Panc1 (cell line): ENCODE results near the gene VPS35L.

ENCODE experiments used
- POLR2AphosphoS5 ChIP-seq: IDR thresholded peaks from 2 replicates; pipeline ENCODE4 v1.6.1; 2012; ENCODE audit warnings: mild to moderate bottlenecking, low read depth, low read length, moderate library complexity
- TCF7L2 ChIP-seq: IDR thresholded peaks from 2 replicates; pipeline ENCODE4 v1.6.1; 2011; ENCODE audit warnings: mild to moderate bottlenecking, low read depth, low read length, inconsistent platforms
- TF ChIP-seq, protein P1 (sequence below): fragments of 450-650 bp; IDR thresholded peaks from 2 replicates; pipeline ENCODE4 v1.5.1; 2017; ENCODE audit warnings: mild to moderate bottlenecking

DNA sequence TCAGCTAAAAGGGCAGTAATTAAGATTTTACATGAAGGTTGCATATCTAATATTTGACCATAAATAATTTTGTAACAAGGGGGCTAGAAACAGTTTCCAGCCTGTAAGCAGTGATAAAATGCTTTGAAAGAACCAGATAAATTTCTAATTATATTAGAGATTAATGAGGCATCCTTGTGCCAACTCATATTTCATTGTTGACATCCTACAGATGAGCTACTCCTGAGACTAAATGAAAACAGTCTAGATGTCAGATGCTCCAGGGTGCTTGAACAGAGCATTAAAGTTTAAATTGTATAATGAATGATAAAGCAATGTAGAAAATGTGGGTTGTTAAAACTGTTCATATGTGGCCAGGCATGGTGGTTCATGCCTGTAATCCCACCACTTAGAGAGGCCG, 185.9 kb downstream of the VPS35L start:
- TF ChIP-seq, protein P1, sequence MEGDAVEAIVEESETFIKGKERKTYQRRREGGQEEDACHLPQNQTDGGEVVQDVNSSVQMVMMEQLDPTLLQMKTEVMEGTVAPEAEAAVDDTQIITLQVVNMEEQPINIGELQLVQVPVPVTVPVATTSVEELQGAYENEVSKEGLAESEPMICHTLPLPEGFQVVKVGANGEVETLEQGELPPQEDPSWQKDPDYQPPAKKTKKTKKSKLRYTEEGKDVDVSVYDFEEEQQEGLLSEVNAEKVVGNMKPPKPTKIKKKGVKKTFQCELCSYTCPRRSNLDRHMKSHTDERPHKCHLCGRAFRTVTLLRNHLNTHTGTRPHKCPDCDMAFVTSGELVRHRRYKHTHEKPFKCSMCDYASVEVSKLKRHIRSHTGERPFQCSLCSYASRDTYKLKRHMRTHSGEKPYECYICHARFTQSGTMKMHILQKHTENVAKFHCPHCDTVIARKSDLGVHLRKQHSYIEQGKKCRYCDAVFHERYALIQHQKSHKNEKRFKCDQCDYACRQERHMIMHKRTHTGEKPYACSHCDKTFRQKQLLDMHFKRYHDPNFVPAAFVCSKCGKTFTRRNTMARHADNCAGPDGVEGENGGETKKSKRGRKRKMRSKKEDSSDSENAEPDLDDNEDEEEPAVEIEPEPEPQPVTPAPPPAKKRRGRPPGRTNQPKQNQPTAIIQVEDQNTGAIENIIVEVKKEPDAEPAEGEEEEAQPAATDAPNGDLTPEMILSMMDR, result no peak
- TF ChIP-seq POLR2AphosphoS5, result no peak
- no peak for TF ChIP-seq TCF7L2
